HUES48 (cell line): ENCODE data around the gene UBASH3B.

Experiments used
- H3K27ac ChIP-seq: one replicate; pipeline ENCODE4 v1.7.0; 2013; ENCODE audit warnings: low read depth, low read length, inconsistent platforms
- H3K27me3 ChIP-seq: 2 replicates; pipeline ENCODE4 v1.6.1; 2013; ENCODE audit warnings: mild to moderate bottlenecking, low read length; ENCODE audit not compliant: control insufficient read depth, insufficient read depth
- H3K36me3 ChIP-seq: 2 replicates; pipeline ENCODE4 v1.6.1; 2013; ENCODE audit warnings: low read length; ENCODE audit not compliant: control insufficient read depth, insufficient read depth
- H3K4me1 ChIP-seq: 2 replicates; pipeline ENCODE4 v1.6.1; 2013; ENCODE audit warnings: mild to moderate bottlenecking, low read length; ENCODE audit not compliant: control insufficient read depth, insufficient read depth
- H3K4me3 ChIP-seq: 2 replicates; pipeline ENCODE4 v1.5.1; 2013; ENCODE audit warnings: mild to moderate bottlenecking, low read depth, low read length
- H3K9ac ChIP-seq: 2 replicates; pipeline ENCODE4 v1.6.1; 2013; ENCODE audit warnings: mild to moderate bottlenecking, low read depth, low read length, moderate library complexity
- H3K9me3 ChIP-seq: 2 replicates; pipeline ENCODE4 v1.6.1; 2013; ENCODE audit warnings: low read length; ENCODE audit not compliant: control insufficient read depth, insufficient read depth

UBASH3B gene

GRCh38 chr11:122627745-122628144 is 27.8 kb upstream of the UBASH3B start:
- no peaks in the 10 kb centered on the region for H3K9me3 ChIP-seq
- H3K36me3 ChIP-seq, result no peaks in the 10 kb centered on the region
- H3K4me3 ChIP-seq, result no peak overlapping the region
- no peaks in the 10 kb centered on the region for H3K27me3 ChIP-seq
- H3K9ac ChIP-seq, result no peak overlapping the region
- H3K27ac ChIP-seq, result no peak overlapping the region
- no peaks in the 10 kb centered on the region for H3K4me1 ChIP-seq

DNA sequence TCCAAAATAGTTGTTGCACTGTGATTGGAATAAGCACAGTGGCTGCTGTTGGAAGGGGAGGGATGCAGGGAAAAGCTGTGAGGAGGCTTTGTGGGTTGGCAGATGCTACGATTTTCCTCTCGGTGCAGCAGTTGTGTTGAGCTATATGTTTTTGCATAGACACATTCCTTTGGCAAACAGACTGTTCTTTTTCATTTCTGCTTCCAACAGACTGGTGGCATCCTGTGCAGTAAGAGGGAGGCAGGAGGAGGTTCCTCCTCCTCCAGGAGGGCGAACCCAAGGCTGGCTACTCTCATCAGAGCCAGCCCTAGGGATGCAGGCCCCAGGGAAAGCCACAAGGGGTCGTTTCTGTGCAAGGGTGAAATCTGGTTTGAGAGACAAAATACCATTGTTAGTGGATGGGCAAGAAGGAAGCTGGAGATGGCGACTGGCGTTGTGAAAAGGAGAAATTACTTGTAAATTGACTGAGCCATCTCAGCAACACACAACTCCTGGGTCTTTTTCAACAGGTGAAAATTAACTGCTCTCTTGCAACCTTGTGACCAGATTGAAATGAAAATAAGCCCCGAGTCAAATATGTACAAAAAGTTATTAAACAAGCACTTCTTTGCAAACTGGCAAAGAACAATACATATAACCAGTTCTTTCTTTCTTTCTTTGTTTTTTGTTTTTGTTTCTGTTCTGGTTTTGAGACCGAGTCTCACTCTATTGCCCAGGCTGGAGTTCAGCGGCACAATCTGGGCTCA is 26.5 kb upstream of the UBASH3B start:
- Histone ChIP-seq H3K4me1 (no peaks in the 10 kb centered on the region), H3K4me3 (no peak overlapping the region), H3K36me3 (no peaks in the 10 kb centered on the region), H3K9ac (no peak overlapping the region), H3K9me3 (no peaks in the 10 kb centered on the region), H3K27ac (no peak overlapping the region), H3K27me3 (no peaks in the 10 kb centered on the region)

DNA sequence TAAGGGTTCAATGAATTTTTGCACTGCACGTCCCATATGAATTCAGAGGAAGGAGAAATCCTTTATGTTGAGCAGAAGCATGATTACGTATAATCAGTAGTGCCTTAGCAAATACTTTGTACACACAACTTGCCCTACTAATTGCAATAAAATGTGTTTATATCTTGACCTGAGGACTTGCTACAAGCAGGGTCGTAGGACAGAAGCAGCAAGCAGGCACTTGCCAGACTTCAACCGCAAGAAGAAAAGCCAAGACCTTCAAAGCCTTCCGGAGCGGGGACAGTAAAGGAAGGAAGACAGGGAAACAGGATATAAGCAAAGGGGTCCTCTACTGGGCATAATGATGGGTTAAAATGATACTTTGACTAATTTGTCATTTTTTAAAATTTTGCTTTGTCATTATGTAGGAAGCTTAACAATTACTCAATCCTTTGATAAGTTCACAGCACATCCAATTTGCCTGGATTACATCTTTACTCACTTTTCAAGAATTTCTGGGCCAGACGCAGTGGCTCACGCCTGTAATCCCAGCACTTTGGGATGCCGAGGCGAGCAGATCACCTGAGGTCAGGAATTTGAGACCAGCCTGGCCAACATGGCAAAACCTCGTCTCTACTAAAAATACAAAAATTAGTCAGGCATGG is 23.2 kb upstream of the UBASH3B start:
- no peaks in the 10 kb centered on the region for H3K36me3 ChIP-seq
- no peak overlapping the region for H3K9ac ChIP-seq
- no peaks in the 10 kb centered on the region for H3K27me3 ChIP-seq
- H3K9me3 ChIP-seq, result no peaks in the 10 kb centered on the region
- no peak overlapping the region for H3K27ac ChIP-seq
- no peaks in the 10 kb centered on the region for H3K4me1 ChIP-seq
- no peak overlapping the region for H3K4me3 ChIP-seq

GRCh38 chr11:122633219-122633829 is 22.2 kb upstream of the UBASH3B start:
- Histone ChIP-seq H3K4me3 (no peak overlapping the region), H3K27ac (no peak overlapping the region), H3K4me1 (no peaks in the 10 kb centered on the region), H3K9ac (no peak overlapping the region), H3K36me3 (no peaks in the 10 kb centered on the region), H3K9me3 (no peaks in the 10 kb centered on the region), H3K27me3 (no peaks in the 10 kb centered on the region)

DNA sequence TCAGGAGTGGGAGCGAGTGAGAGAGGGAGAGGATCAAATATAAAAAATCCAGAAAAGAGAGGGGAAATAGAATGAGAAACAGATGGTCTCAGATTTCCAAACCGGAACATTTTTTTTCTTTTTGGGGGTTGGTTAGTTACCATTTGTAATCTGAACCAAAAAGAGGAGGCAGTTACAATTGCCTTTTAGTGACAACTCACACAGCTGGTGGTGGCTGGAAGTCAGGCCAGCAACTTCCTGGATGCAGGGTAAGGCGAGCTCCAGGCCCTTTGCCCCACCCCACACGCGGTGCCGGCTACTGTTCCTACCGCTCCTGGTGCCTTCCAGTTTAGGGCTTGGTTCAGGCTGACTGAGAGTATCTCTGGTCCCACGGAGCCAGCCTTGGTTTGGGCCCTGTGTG is 21.0 kb upstream of the UBASH3B start:
- no peak overlapping the region for H3K4me3 ChIP-seq
- H3K4me1 ChIP-seq, result no peaks in the 10 kb centered on the region

GRCh38 chr11:122637541-122637940 is 18.0 kb upstream of the UBASH3B start:
- Histone ChIP-seq H3K9ac (no peak overlapping the region), H3K4me3 (no peak overlapping the region), H3K9me3 (no peaks in the 10 kb centered on the region), H3K36me3 (no peaks in the 10 kb centered on the region), H3K27ac (no peak overlapping the region), H3K4me1 (no peaks in the 10 kb centered on the region), H3K27me3 (no peaks in the 10 kb centered on the region)

More for the DNA sequence above, 21.0 kb upstream of the UBASH3B start:
- Histone ChIP-seq H3K9ac (no peak overlapping the region), H3K27ac (no peak overlapping the region), H3K27me3 (no peaks in the 10 kb centered on the region), H3K9me3 (no peaks in the 10 kb centered on the region), H3K36me3 (no peaks in the 10 kb centered on the region)

DNA sequence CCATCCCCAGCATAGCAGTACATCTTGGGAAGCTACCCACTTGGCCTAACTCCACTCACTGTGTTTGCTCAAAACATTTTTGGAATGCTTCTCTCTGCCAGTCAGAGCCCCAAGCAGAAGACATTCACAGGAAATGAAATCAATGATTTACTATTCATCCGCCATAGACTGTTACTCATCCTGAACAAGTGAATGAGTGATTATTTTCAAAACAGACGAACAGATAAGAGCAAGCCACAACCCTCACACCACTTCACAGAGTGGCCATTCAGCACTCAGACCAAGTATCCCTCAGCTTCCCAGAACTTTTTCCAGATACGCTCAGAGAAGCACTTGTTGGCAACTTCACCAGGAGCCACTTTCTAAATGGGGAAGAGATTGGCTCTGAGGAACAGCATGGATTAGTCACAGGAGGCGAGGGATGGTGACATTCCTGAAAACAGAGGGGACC is 13.0 kb upstream of the UBASH3B start:
- no peak overlapping the region for H3K9ac ChIP-seq
- no peak overlapping the region for H3K4me3 ChIP-seq
- H3K27ac ChIP-seq, result no peak overlapping the region

DNA sequence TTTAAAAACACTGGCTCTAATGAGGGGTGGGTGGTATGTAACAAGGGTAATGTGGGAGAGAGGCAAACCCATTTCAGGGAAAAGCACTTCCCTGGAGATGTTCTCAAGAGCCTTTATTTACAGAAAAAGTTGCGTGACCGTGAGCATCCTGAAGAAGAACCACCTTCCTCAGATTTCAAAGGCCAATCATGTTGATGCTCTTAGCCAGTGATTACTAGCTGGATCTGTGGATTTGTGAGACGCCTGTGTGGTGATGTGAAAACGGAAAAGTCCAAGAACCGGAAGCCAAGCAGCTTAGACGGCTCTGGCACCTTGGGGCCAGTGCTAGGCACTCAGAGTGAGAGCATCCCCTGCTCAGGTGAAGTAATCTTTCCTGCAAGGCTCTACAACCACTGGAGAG is 12.6 kb upstream of the UBASH3B start:
- Histone ChIP-seq H3K9me3 (no peaks in the 10 kb centered on the region), H3K27ac (no peak overlapping the region), H3K36me3 (no peaks in the 10 kb centered on the region), H3K27me3 (no peaks in the 10 kb centered on the region; the same call in 1 of the 2 replicates), H3K4me1 (no peaks in the 10 kb centered on the region), H3K9ac (no peak overlapping the region), H3K4me3 (no peak overlapping the region)

More for the DNA sequence above, 13.0 kb upstream of the UBASH3B start:
- Histone ChIP-seq H3K36me3 (no peaks in the 10 kb centered on the region), H3K9me3 (no peaks in the 10 kb centered on the region), H3K27me3 (no peaks in the 10 kb centered on the region; the same call in 1 of the 2 replicates), H3K4me1 (no peaks in the 10 kb centered on the region)

DNA sequence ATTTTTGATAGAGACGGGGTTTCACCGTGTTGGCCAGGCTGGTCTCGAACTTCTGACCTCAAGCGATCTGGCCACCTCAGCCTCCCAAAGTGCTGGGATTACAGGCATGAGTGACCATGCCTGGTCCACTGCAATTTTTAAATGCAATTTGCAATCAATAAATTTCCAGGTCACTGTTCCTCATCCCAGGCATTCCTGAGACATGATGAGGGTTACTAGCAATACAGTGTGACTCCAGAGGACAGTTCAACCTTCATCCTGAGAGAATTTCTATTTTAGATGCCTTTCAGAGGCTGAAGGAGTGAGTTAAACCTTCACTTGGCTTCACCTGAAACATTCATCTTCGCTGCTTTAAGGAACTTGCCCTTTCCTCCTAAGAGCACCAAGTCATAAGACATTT is 9.7 kb upstream of the UBASH3B start:
- Histone ChIP-seq H3K9me3 (no peaks in the 10 kb centered on the region), H3K36me3 (no peaks in the 10 kb centered on the region), H3K27me3 (no peaks in the 10 kb centered on the region; the same call in 1 of the 2 replicates), H3K9ac (no peak overlapping the region), H3K4me3 (no peak overlapping the region), H3K4me1 (no peaks in the 10 kb centered on the region), H3K27ac (no peak overlapping the region)

- Histone ChIP-seq H3K4me1 (no peaks in the 10 kb centered on the region), H3K4me3 (no peak overlapping the region), H3K36me3 (no peaks in the 10 kb centered on the region), H3K27ac (no peak overlapping the region), H3K9ac (no peak overlapping the region), H3K27me3 (no peaks in the 10 kb centered on the region; the same call in 1 of the 2 replicates), H3K9me3 (no peaks in the 10 kb centered on the region)
These were observed 8.8 kb upstream of the UBASH3B start for GRCh38 chr11:122646549-122647340.
